Thyroid gland (tissue), 4 donors: Measurements from ENCODE around the gene PTPRG. TPM values are rescaled to one million over a fixed set of nuclear protein-coding genes. Genes with fewer than 3 reads are reported as not detected.

ENCODE experiments used
- DNase-seq, 2 donors: peaks; one replicate each; pipeline ENCODE4 v3.0.0-alpha.2; 2019
- H3K27ac ChIP-seq, 3 donors: fragments of 200-600 bp; sonication (generic); 1 replicate in 2 of 3; 2 replicates in 1 of 3; pipeline ENCODE4 v1.5.1; 2016 to 2019; ENCODE audit warnings: mild to moderate bottlenecking in 1 of 3, moderate library complexity in 1 of 3
- H3K27me3 ChIP-seq: fragments of 200-600 bp; sonication (generic); one replicate; pipeline ENCODE4 v1.5.1; 2019
- H3K36me3 ChIP-seq, 2 donors: fragments of 200-600 bp; sonication (generic); one replicate each; pipeline ENCODE4 v1.5.1; 2016 to 2019
- H3K4me1 ChIP-seq, 2 donors: fragments of 200-600 bp; sonication (generic); one replicate each; pipeline ENCODE4 v1.5.1; 2017 to 2019
- H3K4me3 ChIP-seq, 3 donors: fragments of 200-600 bp; sonication (generic); replicated peaks in 1 of 3; 1 replicate in 2 of 3; 2 replicates in 1 of 3; pipeline ENCODE4 v1.5.1; 2016; ENCODE audit warnings: mild to moderate bottlenecking in 1 of 3
- H3K9me3 ChIP-seq: fragments of 200-600 bp; sonication (generic); one replicate; pipeline ENCODE4 v1.5.1; 2017
- CTCF ChIP-seq, 6 experiments: fragments of 200-600 bp in 3 of 6; fragments of 450-650 bp in 3 of 6; sonication (generic) in 3 of 6; IDR thresholded peaks; one replicate each; pipeline ENCODE4 v1.5.1; 2016 to 2019; ENCODE audit warnings: antibody characterized with exemption in 6 of 6, mild to moderate bottlenecking in 2 of 6, inconsistent platforms in 1 of 6, moderate library complexity in 1 of 6
- POLR2A ChIP-seq, 2 donors: fragments of 450-650 bp; IDR thresholded peaks; one replicate each; pipeline ENCODE4 v1.6.1; 2017; ENCODE audit warnings: antibody characterized with exemption in 2 of 2, mild to moderate bottlenecking in 2 of 2, moderate library complexity in 1 of 2
- WGBS, 2 donors: methylation state at CpG; one replicate each; pipeline ENCODE4 v1.1.5; 2017; 5-methylcytosine and 5-hydroxymethylcytosine counted together
- intact Hi-C: fragments of 100-400 bp; cut with DNase I; formaldehyde crosslinking; loops from one replicate; pipeline ENCODE4 v1.15.1; 2023
- total RNA-seq, 4 donors: library from RNA; depleted of rRNA; stranded (reverse); fragments of >200 nt; gene quantifications; one replicate each; pipeline ENCODE4 v1.2.3, GENCODE V29; 2016

PTPRG gene
- total RNA-seq, 4 donors from 2014 or later, result 81.6 to 207 (median 132) TPM

- Histone ChIP-seq H3K4me3 (no peak overlapping the region), H3K9me3 (no peaks in the 10 kb centered on the region), H3K27ac (no peak overlapping the region), H3K27me3 (no peaks in the 10 kb centered on the region), H3K4me1 (peaks cover 0 to 5% of the 10 kb centered on the region in 2 donors), H3K36me3 (no peaks in the 10 kb centered on the region)
- TF ChIP-seq CTCF (IDR thresholded peaks at IDR 0.05) (no peak), POLR2A (IDR thresholded peaks at IDR 0.05) (no peak)
- no peak for DNase-seq
- intact Hi-C loops, result no loop called here
- WGBS, 2 donors, result 89 to 96% methylated on average over 6 of the region's 6 CpGs
Measured at GRCh38 chr3:61618871-61619270, 57.5 kb downstream of the PTPRG start.

- 97 to 98% methylated on average over 5 of the region's 5 CpGs for WGBS, 2 donors
- TF ChIP-seq CTCF (IDR thresholded peaks at IDR 0.05) (no peak), POLR2A (IDR thresholded peaks at IDR 0.05) (no peak)
Measured at GRCh38 chr3:61620073-61620472, 58.7 kb downstream of the PTPRG start.

GRCh38 chr3:61624300-61624699, 62.9 kb downstream of the PTPRG start:
- Histone ChIP-seq H3K4me3 (no peak overlapping the region), H3K27ac (no peak overlapping the region), H3K36me3 (no peaks in the 10 kb centered on the region), H3K4me1 (peaks cover 12 to 17% of the 10 kb centered on the region in 2 donors), H3K27me3 (no peaks in the 10 kb centered on the region), H3K9me3 (no peaks in the 10 kb centered on the region)
- no peak for DNase-seq
- 96 to 100% methylated on average over 2 of the region's 2 CpGs for WGBS, 2 donors
- TF ChIP-seq POLR2A (IDR thresholded peaks at IDR 0.05) (no peak), CTCF (IDR thresholded peaks at IDR 0.05) (no peak)
- intact Hi-C loops, result no loop called here

More at GRCh38 chr3:61620073-61620472, 58.7 kb downstream of the PTPRG start:
- no peak overlapping the region for H3K4me3 ChIP-seq
- intact Hi-C loops, result no loop called here
- no peak overlapping the region for H3K27ac ChIP-seq
- no peaks in the 10 kb centered on the region for H3K36me3 ChIP-seq
- no peak for DNase-seq
- no peaks in the 10 kb centered on the region for H3K9me3 ChIP-seq
- no peaks in the 10 kb centered on the region for H3K27me3 ChIP-seq
- H3K4me1 ChIP-seq, result peaks cover 0 to 5% of the 10 kb centered on the region in 2 donors

GRCh38 chr3:61625429-61625828, 64.1 kb downstream of the PTPRG start:
- TF ChIP-seq CTCF (IDR thresholded peaks at IDR 0.05), result no peak
- no peak for TF ChIP-seq POLR2A (IDR thresholded peaks at IDR 0.05)
- Histone ChIP-seq H3K9me3 (no peaks in the 10 kb centered on the region), H3K4me1 (peaks cover 20 to 25% of the 10 kb centered on the region in 2 donors), H3K27me3 (no peaks in the 10 kb centered on the region), H3K36me3 (no peaks in the 10 kb centered on the region), H3K4me3 (no peak overlapping the region), H3K27ac (no peak overlapping the region)
- intact Hi-C loops, result no loop called here
- no peak for DNase-seq
- WGBS, 2 donors, result 95 to 97% methylated on average over 7 of the region's 7 CpGs

- H3K4me3 ChIP-seq, result no peak overlapping the region
- no peaks in the 10 kb centered on the region for H3K27me3 ChIP-seq
- DNase-seq, result no peak
- no peaks in the 10 kb centered on the region for H3K36me3 ChIP-seq
- H3K4me1 ChIP-seq, result peaks cover 21 to 35% of the 10 kb centered on the region in 2 donors
- WGBS, 2 donors, result 92 to 98% methylated on average over 6 of the region's 6 CpGs
- H3K27ac ChIP-seq, result no peak overlapping the region
- no peaks in the 10 kb centered on the region for H3K9me3 ChIP-seq
- TF ChIP-seq CTCF (IDR thresholded peaks at IDR 0.05) (no peak), POLR2A (IDR thresholded peaks at IDR 0.05) (no peak)
- intact Hi-C loops, result no loop called here
Measured at GRCh38 chr3:61626484-61626883, 65.1 kb downstream of the PTPRG start.
